SJSA1 (cell line): ENCODE data around the gene TRAFD1. TPM values are rescaled to one million over a fixed set of nuclear protein-coding genes. Genes with fewer than 3 reads are reported as not detected.

Experiments used
- DNase-seq, 2 experiments: peaks; one replicate each; pipeline ENCODE4 v3.0.0-alpha.2; 2015 to 2020; ENCODE audit warnings: low spot score in 2 of 2, low read depth in 1 of 2
- H3K27ac ChIP-seq: fragments of 250-450 bp; sonication (Bioruptor Pico); 2 replicates; pipeline ENCODE4 v1.5.1; 2020; ENCODE audit warnings: mild to moderate bottlenecking, moderate library complexity
- H3K27me3 ChIP-seq: fragments of 250-450 bp; sonication (Bioruptor Pico); replicated peaks from 2 replicates; pipeline ENCODE4 v1.5.1; 2020; ENCODE audit warnings: mild to moderate bottlenecking, moderate library complexity
- H3K36me3 ChIP-seq: fragments of 250-450 bp; sonication (Bioruptor Pico); 2 replicates; pipeline ENCODE4 v1.5.1; 2020; ENCODE audit warnings: mild to moderate bottlenecking
- H3K4me1 ChIP-seq: fragments of 250-450 bp; sonication (Bioruptor Pico); replicated peaks from 2 replicates; pipeline ENCODE4 v1.6.1; 2021; ENCODE audit warnings: mild to moderate bottlenecking
- H3K4me3 ChIP-seq: fragments of 250-450 bp; sonication (Bioruptor Pico); 2 replicates; pipeline ENCODE4 v1.5.1; 2020; ENCODE audit warnings: mild to moderate bottlenecking
- H3K9me3 ChIP-seq: fragments of 250-450 bp; sonication (Bioruptor Pico); replicated peaks from 2 replicates; pipeline ENCODE4 v1.5.1; 2020; ENCODE audit warnings: mild to moderate bottlenecking
- total RNA-seq: library from RNA; depleted of rRNA; stranded (reverse); fragments of >200 nt; shearing (Covaris generic); gene quantifications from 2 replicates; pipeline ENCODE4 v1.2.3, GENCODE V29; 2014

TRAFD1 gene
- total RNA-seq, 1 experiment from 2014 or later, result 38.2 TPM

- DNase-seq, result no peak
- H3K4me1 ChIP-seq, result peaks cover 11% of the 10 kb centered on the region
- no peaks in the 10 kb centered on the region for H3K9me3 ChIP-seq
- no peak overlapping the region for H3K4me3 ChIP-seq
- H3K27me3 ChIP-seq, result no peaks in the 10 kb centered on the region
- H3K36me3 ChIP-seq, result peaks cover 41% of the 10 kb centered on the region
- no peak overlapping the region for H3K27ac ChIP-seq
Measured at GRCh38 chr12:112159146-112159541, 33.8 kb downstream of the TRAFD1 start.

- DNase-seq, result no peak
- Histone ChIP-seq H3K36me3 (peaks cover 39% of the 10 kb centered on the region), H3K9me3 (no peaks in the 10 kb centered on the region), H3K27ac (no peak overlapping the region), H3K27me3 (no peaks in the 10 kb centered on the region), H3K4me3 (no peak overlapping the region), H3K4me1 (no peaks in the 10 kb centered on the region)
Measured at GRCh38 chr12:112160611-112161010, 35.3 kb downstream of the TRAFD1 start.

GRCh38 chr12:112161711-112162110, 36.4 kb downstream of the TRAFD1 start:
- H3K9me3 ChIP-seq, result no peaks in the 10 kb centered on the region
- H3K4me3 ChIP-seq, result no peak overlapping the region
- no peak overlapping the region for H3K27ac ChIP-seq
- H3K36me3 ChIP-seq, result peaks cover 39% of the 10 kb centered on the region
- no peaks in the 10 kb centered on the region for H3K27me3 ChIP-seq
- DNase-seq, result no peak
- no peaks in the 10 kb centered on the region for H3K4me1 ChIP-seq

- Histone ChIP-seq H3K27me3 (no peaks in the 10 kb centered on the region), H3K9me3 (no peaks in the 10 kb centered on the region), H3K4me3 (no peak overlapping the region), H3K36me3 (peaks cover 34% of the 10 kb centered on the region), H3K4me1 (no peaks in the 10 kb centered on the region), H3K27ac (no peak overlapping the region)
- no peak for DNase-seq
Measured at GRCh38 chr12:112162241-112162790, 37.0 kb downstream of the TRAFD1 start.

GRCh38 chr12:112163056-112163455, 37.7 kb downstream of the TRAFD1 start:
- Histone ChIP-seq H3K4me1 (no peaks in the 10 kb centered on the region), H3K27me3 (no peaks in the 10 kb centered on the region), H3K9me3 (no peaks in the 10 kb centered on the region), H3K4me3 (no peak overlapping the region), H3K27ac (no peak overlapping the region), H3K36me3 (peaks cover 28% of the 10 kb centered on the region)
- no peak for DNase-seq

GRCh38 chr12:112163471-112163991, 38.2 kb downstream of the TRAFD1 start:
- no peak overlapping the region for H3K27ac ChIP-seq
- no peaks in the 10 kb centered on the region for H3K27me3 ChIP-seq
- no peak overlapping the region for H3K4me3 ChIP-seq
- H3K36me3 ChIP-seq, result peaks cover 25% of the 10 kb centered on the region
- no peaks in the 10 kb centered on the region for H3K9me3 ChIP-seq
- no peak for DNase-seq
- H3K4me1 ChIP-seq, result no peaks in the 10 kb centered on the region

GRCh38 chr12:112164011-112164660, 38.8 kb downstream of the TRAFD1 start:
- H3K27me3 ChIP-seq, result no peaks in the 10 kb centered on the region
- no peak overlapping the region for H3K4me3 ChIP-seq
- no peak for DNase-seq
- no peaks in the 10 kb centered on the region for H3K9me3 ChIP-seq
- H3K36me3 ChIP-seq, result peaks cover 22% of the 10 kb centered on the region
- no peak overlapping the region for H3K27ac ChIP-seq
- no peaks in the 10 kb centered on the region for H3K4me1 ChIP-seq

GRCh38 chr12:112165624-112166023, 40.3 kb downstream of the TRAFD1 start:
- Histone ChIP-seq H3K4me3 (no peak overlapping the region), H3K9me3 (no peaks in the 10 kb centered on the region), H3K27ac (no peak overlapping the region), H3K4me1 (0 out of 2 replicates have a peak, but pooled peaks cover 5% of the 10 kb centered on the region), H3K27me3 (no peaks in the 10 kb centered on the region), H3K36me3 (peaks cover 20% of the 10 kb centered on the region)
- DNase-seq, result no peak

- H3K36me3 ChIP-seq, result peaks cover 17% of the 10 kb centered on the region; the same call in 1 of the 2 replicates
- no peak overlapping the region for H3K27ac ChIP-seq
- no peaks in the 10 kb centered on the region for H3K9me3 ChIP-seq
- H3K4me1 ChIP-seq, result 0 out of 2 replicates have a peak, but pooled peaks cover 10% of the 10 kb centered on the region
- no peaks in the 10 kb centered on the region for H3K27me3 ChIP-seq
- H3K4me3 ChIP-seq, result no peak overlapping the region
- no peak for DNase-seq
Measured at GRCh38 chr12:112166051-112167015, 41.0 kb downstream of the TRAFD1 start.

GRCh38 chr12:112167031-112167461, 41.7 kb downstream of the TRAFD1 start:
- H3K36me3 ChIP-seq, result peaks cover 17% of the 10 kb centered on the region; the same call in 1 of the 2 replicates
- no peak for DNase-seq

GRCh38 chr12:112167718-112168525, 42.6 kb downstream of the TRAFD1 start:
- 0 out of 2 replicates have a peak, but pooled peaks cover 10% of the 10 kb centered on the region for H3K4me1 ChIP-seq
- H3K27me3 ChIP-seq, result no peaks in the 10 kb centered on the region
- no peaks in the 10 kb centered on the region for H3K9me3 ChIP-seq
- H3K27ac ChIP-seq, result no peak overlapping the region
- no peak for DNase-seq
- H3K36me3 ChIP-seq, result peaks cover 22% of the 10 kb centered on the region
- no peak overlapping the region for H3K4me3 ChIP-seq

More at GRCh38 chr12:112167031-112167461, 41.7 kb downstream of the TRAFD1 start:
- Histone ChIP-seq H3K4me1 (0 out of 2 replicates have a peak, but pooled peaks cover 10% of the 10 kb centered on the region), H3K27ac (no peak overlapping the region), H3K4me3 (no peak overlapping the region), H3K9me3 (no peaks in the 10 kb centered on the region), H3K27me3 (no peaks in the 10 kb centered on the region)

- Histone ChIP-seq H3K36me3 (peaks cover 19% of the 10 kb centered on the region), H3K27ac (no peak overlapping the region)
- no peak for DNase-seq
Measured at GRCh38 chr12:112168561-112168971, 43.2 kb downstream of the TRAFD1 start.

More at GRCh38 chr12:112168561-112168971, 43.2 kb downstream of the TRAFD1 start:
- H3K4me1 ChIP-seq, result 0 out of 2 replicates have a peak, but pooled peaks cover 10% of the 10 kb centered on the region
- no peaks in the 10 kb centered on the region for H3K27me3 ChIP-seq
- H3K9me3 ChIP-seq, result no peaks in the 10 kb centered on the region
- H3K4me3 ChIP-seq, result no peak overlapping the region
